Neural progenitor cell (in vitro differentiated cells): ENCODE results near the gene LYRM2. TPM values are rescaled to one million over a fixed set of nuclear protein-coding genes. Genes with fewer than 3 reads are reported as not detected.

Source experiments
- DNase-seq: peaks from one replicate; pipeline ENCODE4 v3.0.0-alpha.2; 2016; ENCODE audit warnings: low spot score
- H2AFZ ChIP-seq: fragments of 200-600 bp; sonication (generic); replicated peaks from 2 replicates; pipeline ENCODE4 v1.6.1; 2016; ENCODE audit warnings: antibody characterized with exemption
- H3F3A ChIP-seq: fragments of 200-600 bp; sonication (generic); 2 replicates; pipeline ENCODE4 v1.6.1; 2016; ENCODE audit warnings: antibody characterized with exemption, low read depth
- H3K27ac ChIP-seq: fragments of 200-600 bp; sonication (generic); 2 replicates; pipeline ENCODE4 v1.5.1; 2016; ENCODE audit warnings: mild to moderate bottlenecking
- H3K27me3 ChIP-seq: fragments of 200-600 bp; sonication (generic); 2 replicates; pipeline ENCODE4 v1.6.1; 2016; ENCODE audit warnings: mild to moderate bottlenecking, moderate library complexity
- H3K36me3 ChIP-seq: fragments of 200-600 bp; sonication (generic); 2 replicates; pipeline ENCODE4 v1.5.1; 2016
- H3K4me1 ChIP-seq: fragments of 200-600 bp; sonication (generic); 2 replicates; pipeline ENCODE4 v1.6.1; 2016; ENCODE audit warnings: mixed run types
- H3K4me2 ChIP-seq: fragments of 200-600 bp; sonication (generic); 2 replicates; pipeline ENCODE4 v1.6.1; 2016
- H3K4me3 ChIP-seq: fragments of 200-600 bp; sonication (generic); 2 replicates; pipeline ENCODE4 v1.5.1; 2016
- H3K79me2 ChIP-seq: fragments of 200-600 bp; sonication (generic); 2 replicates; pipeline ENCODE4 v1.6.1; 2016; ENCODE audit warnings: low read depth
- H3K9ac ChIP-seq: fragments of 200-600 bp; sonication (generic); 2 replicates; pipeline ENCODE4 v1.6.1; 2016
- H3K9me3 ChIP-seq: fragments of 200-600 bp; sonication (generic); 2 replicates; pipeline ENCODE4 v1.5.1; 2016; ENCODE audit warnings: low read depth
- H4K20me1 ChIP-seq: fragments of 200-600 bp; sonication (generic); 2 replicates; pipeline ENCODE4 v1.6.1; 2016; ENCODE audit warnings: low read depth
- H3K27ac Mint-ChIP-seq: 3 replicates; pipeline ENCODE4 v1.8.0; 2021; ENCODE audit warnings: mixed read lengths
- H3K27me3 Mint-ChIP-seq: 2 replicates; pipeline ENCODE4 v1.8.0; 2022; ENCODE audit warnings: low read depth, mild to moderate bottlenecking, inconsistent platforms, moderate library complexity, mixed read lengths; ENCODE audit not compliant: insufficient read depth
- H3K36me3 Mint-ChIP-seq: 3 replicates; pipeline ENCODE4 v1.8.0; 2021; ENCODE audit warnings: mixed read lengths
- H3K4me1 Mint-ChIP-seq: 3 replicates; pipeline ENCODE4 v1.8.0; 2021; ENCODE audit warnings: mixed read lengths
- H3K4me3 Mint-ChIP-seq: 3 replicates; pipeline ENCODE4 v1.8.0; 2021; ENCODE audit warnings: mild to moderate bottlenecking, moderate library complexity, mixed read lengths
- H3K9me3 Mint-ChIP-seq: 3 replicates; pipeline ENCODE4 v1.8.0; 2020; ENCODE audit warnings: mixed read lengths
- EZH2 ChIP-seq: fragments of 200-600 bp; sonication (generic); IDR thresholded peaks from 2 replicates; pipeline ENCODE4 v1.6.1; 2017; ENCODE audit warnings: antibody characterized with exemption, mild to moderate bottlenecking, moderate library complexity
- EZH2phosphoT487 ChIP-seq: fragments of 200-600 bp; sonication (generic); IDR thresholded peaks from 2 replicates; pipeline ENCODE4 v1.6.1; 2017; ENCODE audit warnings: antibody characterized with exemption
- total RNA-seq: library from RNA; depleted of rRNA; stranded (reverse); fragments of >200 nt; gene quantifications from 2 replicates; pipeline ENCODE4 v1.2.3, GENCODE V29; 2015; ENCODE audit warnings: low replicate concordance
- TF ChIP-seq, protein P1 (sequence below): fragments of 200-600 bp; sonication (generic); IDR thresholded peaks from 2 replicates; pipeline ENCODE4 v1.5.1; 2017; ENCODE audit warnings: antibody characterized with exemption, mild to moderate bottlenecking

LYRM2 gene
- total RNA-seq, 1 donor from 2014 or later: 37.1 TPM

- H3K4me2 ChIP-seq: no peak overlapping the region
- H3K4me3 ChIP-seq: no peak overlapping the region
- Mint-ChIP-seq H3K27ac (peak overlapping the region; percentile 83), H3K4me1 (peaks cover 77% of the 10 kb centered on the region), H3K9me3 (no peaks in the 10 kb centered on the region), H3K27me3 (peaks cover 10% of the 10 kb centered on the region), H3K36me3 (peaks cover 1% of the 10 kb centered on the region), H3K4me3 (peak overlapping the region; percentile 66)
- H3K9ac ChIP-seq: no peak overlapping the region
- H4K20me1 ChIP-seq: peaks cover 4% of the 10 kb centered on the region
- no peaks in the 10 kb centered on the region for H3K27me3 ChIP-seq
- no peak overlapping the region for H2AFZ ChIP-seq
- H3K36me3 ChIP-seq: no peaks in the 10 kb centered on the region
- peaks cover 32% of the 10 kb centered on the region for H3F3A ChIP-seq
- H3K4me1 ChIP-seq: peaks cover 74% of the 10 kb centered on the region
- H3K79me2 ChIP-seq: no peaks in the 10 kb centered on the region
- no peak overlapping the region for H3K27ac ChIP-seq
- TF ChIP-seq, protein P1, sequence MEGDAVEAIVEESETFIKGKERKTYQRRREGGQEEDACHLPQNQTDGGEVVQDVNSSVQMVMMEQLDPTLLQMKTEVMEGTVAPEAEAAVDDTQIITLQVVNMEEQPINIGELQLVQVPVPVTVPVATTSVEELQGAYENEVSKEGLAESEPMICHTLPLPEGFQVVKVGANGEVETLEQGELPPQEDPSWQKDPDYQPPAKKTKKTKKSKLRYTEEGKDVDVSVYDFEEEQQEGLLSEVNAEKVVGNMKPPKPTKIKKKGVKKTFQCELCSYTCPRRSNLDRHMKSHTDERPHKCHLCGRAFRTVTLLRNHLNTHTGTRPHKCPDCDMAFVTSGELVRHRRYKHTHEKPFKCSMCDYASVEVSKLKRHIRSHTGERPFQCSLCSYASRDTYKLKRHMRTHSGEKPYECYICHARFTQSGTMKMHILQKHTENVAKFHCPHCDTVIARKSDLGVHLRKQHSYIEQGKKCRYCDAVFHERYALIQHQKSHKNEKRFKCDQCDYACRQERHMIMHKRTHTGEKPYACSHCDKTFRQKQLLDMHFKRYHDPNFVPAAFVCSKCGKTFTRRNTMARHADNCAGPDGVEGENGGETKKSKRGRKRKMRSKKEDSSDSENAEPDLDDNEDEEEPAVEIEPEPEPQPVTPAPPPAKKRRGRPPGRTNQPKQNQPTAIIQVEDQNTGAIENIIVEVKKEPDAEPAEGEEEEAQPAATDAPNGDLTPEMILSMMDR: no peak
- TF ChIP-seq EZH2 (no peak), EZH2phosphoT487 (no peak)
- no peak for DNase-seq
- H3K9me3 ChIP-seq: no peaks in the 10 kb centered on the region
Measured at GRCh38 chr6:89563866-89564265, 74.7 kb downstream of the LYRM2 start.

- Histone ChIP-seq H3K4me1 (peaks cover 59% of the 10 kb centered on the region), H3K27me3 (no peaks in the 10 kb centered on the region), H3K9me3 (peaks cover 10% of the 10 kb centered on the region), H3K27ac (no peak overlapping the region), H3K9ac (no peak overlapping the region), H3K4me2 (peak overlapping the region; percentile 60), H2AFZ (no peak overlapping the region), H3K4me3 (no peak overlapping the region), H3F3A (peaks cover 22% of the 10 kb centered on the region), H4K20me1 (peaks cover 4% of the 10 kb centered on the region), H3K79me2 (no peaks in the 10 kb centered on the region), H3K36me3 (no peaks in the 10 kb centered on the region)
- TF ChIP-seq EZH2phosphoT487: no peak
- TF ChIP-seq EZH2: no peak
- Mint-ChIP-seq H3K4me3 (peak overlapping the region; percentile 64), H3K27ac (peak overlapping the region; percentile 61), H3K36me3 (no peaks in the 10 kb centered on the region), H3K4me1 (peaks cover 65% of the 10 kb centered on the region), H3K9me3 (peaks cover 8% of the 10 kb centered on the region), H3K27me3 (peaks cover 10% of the 10 kb centered on the region)
- peak; percentile 41 for DNase-seq
Measured at GRCh38 chr6:89562093-89562973, 76.2 kb downstream of the LYRM2 start.

- peaks cover 44% of the 10 kb centered on the region for H3K4me1 Mint-ChIP-seq
- H3K36me3 Mint-ChIP-seq: peaks cover 8% of the 10 kb centered on the region
- H3K27me3 ChIP-seq: no peaks in the 10 kb centered on the region
- H3K4me2 ChIP-seq: no peak overlapping the region
- TF ChIP-seq, protein P1: no peak
- peaks cover 8% of the 10 kb centered on the region for H3F3A ChIP-seq
- peaks cover 21% of the 10 kb centered on the region for H3K9me3 Mint-ChIP-seq
- no peaks in the 10 kb centered on the region for H3K79me2 ChIP-seq
- no peak overlapping the region for H3K9ac ChIP-seq
- H3K9me3 ChIP-seq: peaks cover 10% of the 10 kb centered on the region
- H4K20me1 ChIP-seq: peaks cover 4% of the 10 kb centered on the region
- no peak overlapping the region for H3K4me3 Mint-ChIP-seq
- H3K36me3 ChIP-seq: no peaks in the 10 kb centered on the region
- H3K27ac Mint-ChIP-seq: no peak overlapping the region
- peaks cover 5% of the 10 kb centered on the region for H3K27me3 Mint-ChIP-seq
- no peak overlapping the region for H3K27ac ChIP-seq
- H3K4me1 ChIP-seq: peaks cover 46% of the 10 kb centered on the region
- H3K4me3 ChIP-seq: no peak overlapping the region
- peak; percentile 30 for DNase-seq
- H2AFZ ChIP-seq: no peak overlapping the region
Measured at GRCh38 chr6:89559487-89559886, 79.1 kb downstream of the LYRM2 start.

DNA sequence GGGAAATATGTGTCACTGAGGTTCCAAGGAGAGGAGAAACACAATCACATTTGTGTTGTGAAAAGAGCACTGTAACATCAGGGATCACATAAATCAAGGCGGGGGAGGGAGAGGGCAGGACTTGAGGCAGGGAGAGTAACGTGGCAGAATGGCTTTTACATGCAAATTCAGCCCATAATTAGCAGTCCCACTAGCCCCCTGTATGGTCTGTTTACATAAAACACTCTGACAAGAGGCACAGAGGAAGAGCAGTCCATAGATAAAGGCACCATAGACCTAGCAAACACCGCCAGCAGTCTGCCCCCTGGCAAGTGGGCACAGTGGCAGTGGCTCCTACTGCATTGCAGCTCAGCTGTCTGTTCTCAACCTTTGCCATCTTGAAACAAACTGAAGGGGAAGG, 82.7 kb downstream of the LYRM2 start:
- peaks cover 21% of the 10 kb centered on the region for H3K9me3 Mint-ChIP-seq
- no peak overlapping the region for H3K4me2 ChIP-seq
- H3F3A ChIP-seq: peaks cover 7% of the 10 kb centered on the region
- no peak overlapping the region for H2AFZ ChIP-seq
- peaks cover 13% of the 10 kb centered on the region for H3K9me3 ChIP-seq
- H3K9ac ChIP-seq: no peak overlapping the region
- H3K4me3 ChIP-seq: no peak overlapping the region
- peak overlapping the region; percentile 61 for H3K27ac Mint-ChIP-seq
- H3K27me3 ChIP-seq: no peaks in the 10 kb centered on the region
- DNase-seq: no peak
- no peak overlapping the region for H3K27ac ChIP-seq
- no peaks in the 10 kb centered on the region for H3K36me3 ChIP-seq
- peaks cover 18% of the 10 kb centered on the region for H3K4me1 Mint-ChIP-seq
- no peaks in the 10 kb centered on the region for H3K79me2 ChIP-seq
- peaks cover 8% of the 10 kb centered on the region for H3K36me3 Mint-ChIP-seq
- no peak for TF ChIP-seq EZH2phosphoT487
- TF ChIP-seq, protein P1: no peak
- no peak for TF ChIP-seq EZH2
- peaks cover 3% of the 10 kb centered on the region for H3K27me3 Mint-ChIP-seq
- no peak overlapping the region for H3K4me3 Mint-ChIP-seq
- H3K4me1 ChIP-seq: peaks cover 16% of the 10 kb centered on the region
- H4K20me1 ChIP-seq: no peaks in the 10 kb centered on the region
